ENCODE measurements around the gene NCF1.
"Not testable (repeated sequence)": the region's sequence is repeated elsewhere in the genome, so short reads cannot be mapped to it uniquely, and the experiment has no call there.

NCF1 gene

GRCh38 chr7:74756673-74757072, 17.1 kb upstream of the NCF1 start:
- H3K23ac ChIP-seq (ENCODE audit: low read depth, low read length, poor library complexity); H3K27ac ChIP-seq (replicated peaks; ENCODE audit: low read length): not testable (repeated sequence)

GRCh38 chr7:74758268-74758667, 15.5 kb upstream of the NCF1 start:
- not testable (repeated sequence) for H3K4ac ChIP-seq (ENCODE audit: low read length); H2BK12ac ChIP-seq (ENCODE audit: low read length); H3K4me2 ChIP-seq (ENCODE audit: insufficient read depth, low read length, poor library complexity, severe bottlenecking); H3K9me3 ChIP-seq (replicated peaks in 1 of 2; ENCODE audit: control insufficient read depth in 2 of 2, insufficient read depth in 1 of 2, low read depth in 1 of 2, low read length in 2 of 2); H3K4me3 ChIP-seq (ENCODE audit: low read length in 2 of 2); H3K27ac ChIP-seq (replicated peaks; ENCODE audit: low read length); H2AFZ ChIP-seq (ENCODE audit: low read length); H3K14ac ChIP-seq (ENCODE audit: low read length); H2BK5ac ChIP-seq (ENCODE audit: low read length); H2BK120ac ChIP-seq (ENCODE audit: low read depth, low read length); H3K79me1 ChIP-seq (ENCODE audit: low read depth, low read length); H2BK15ac ChIP-seq (ENCODE audit: low read length); H3K23ac ChIP-seq (ENCODE audit: low read depth, low read length, poor library complexity); H4K91ac ChIP-seq (ENCODE audit: low read depth, low read length, poor library complexity); DNase-seq (ENCODE audit: low spot score); H3K18ac ChIP-seq (ENCODE audit: low read length); H2AK5ac ChIP-seq (ENCODE audit: low read depth, low read length); H3K27me3 ChIP-seq (ENCODE audit: control insufficient read depth in 3 of 3, insufficient read depth in 3 of 3, low read depth in 1 of 3, low read length in 3 of 3); H3K36me3 ChIP-seq (replicated peaks in 1 of 2; ENCODE audit: control insufficient read depth in 2 of 2, insufficient read depth in 2 of 2, low read length in 2 of 2); H3K4me1 ChIP-seq (ENCODE audit: control insufficient read depth in 2 of 2, insufficient read depth in 1 of 2, low read depth in 1 of 2, low read length in 2 of 2); H4K8ac ChIP-seq (ENCODE audit: low read depth, low read length); H3K9ac ChIP-seq (ENCODE audit: low read depth, low read length, poor library complexity)
- no CpG with 5 or more reads among the region's 7 CpGs for WGBS, 2 donors (ENCODE audit: extremely low coverage in 2 of 2, insufficient read length in 2 of 2, insufficient replicate concordance in 1 of 2)

More at GRCh38 chr7:74756673-74757072, 17.1 kb upstream of the NCF1 start:
- not testable (repeated sequence) for H2AK5ac ChIP-seq (ENCODE audit: low read depth, low read length); H3K79me1 ChIP-seq (ENCODE audit: low read depth, low read length); H2BK15ac ChIP-seq (ENCODE audit: low read length); H3K9me3 ChIP-seq (replicated peaks in 1 of 2; ENCODE audit: control insufficient read depth in 2 of 2, insufficient read depth in 1 of 2, low read depth in 1 of 2, low read length in 2 of 2); H3K18ac ChIP-seq (ENCODE audit: low read length); DNase-seq (ENCODE audit: low spot score); H2AFZ ChIP-seq (ENCODE audit: low read length); H3K36me3 ChIP-seq (replicated peaks in 1 of 2; ENCODE audit: control insufficient read depth in 2 of 2, insufficient read depth in 2 of 2, low read length in 2 of 2); H3K4me2 ChIP-seq (ENCODE audit: insufficient read depth, low read length, poor library complexity, severe bottlenecking); H3K4ac ChIP-seq (ENCODE audit: low read length); H2BK12ac ChIP-seq (ENCODE audit: low read length); H3K4me3 ChIP-seq (ENCODE audit: low read length in 2 of 2); H3K4me1 ChIP-seq (ENCODE audit: control insufficient read depth in 2 of 2, insufficient read depth in 1 of 2, low read depth in 1 of 2, low read length in 2 of 2); H3K14ac ChIP-seq (ENCODE audit: low read length); H2BK120ac ChIP-seq (ENCODE audit: low read depth, low read length); H3K9ac ChIP-seq (ENCODE audit: low read depth, low read length, poor library complexity); H4K8ac ChIP-seq (ENCODE audit: low read depth, low read length); H4K91ac ChIP-seq (ENCODE audit: low read depth, low read length, poor library complexity); H3K27me3 ChIP-seq (ENCODE audit: control insufficient read depth in 3 of 3, insufficient read depth in 3 of 3, low read depth in 1 of 3, low read length in 3 of 3); H2BK5ac ChIP-seq (ENCODE audit: low read length)
- WGBS, 2 donors (ENCODE audit: extremely low coverage in 2 of 2, insufficient read length in 2 of 2, insufficient replicate concordance in 1 of 2) = no CpG with 5 or more reads among the region's 5 CpGs

DNA sequence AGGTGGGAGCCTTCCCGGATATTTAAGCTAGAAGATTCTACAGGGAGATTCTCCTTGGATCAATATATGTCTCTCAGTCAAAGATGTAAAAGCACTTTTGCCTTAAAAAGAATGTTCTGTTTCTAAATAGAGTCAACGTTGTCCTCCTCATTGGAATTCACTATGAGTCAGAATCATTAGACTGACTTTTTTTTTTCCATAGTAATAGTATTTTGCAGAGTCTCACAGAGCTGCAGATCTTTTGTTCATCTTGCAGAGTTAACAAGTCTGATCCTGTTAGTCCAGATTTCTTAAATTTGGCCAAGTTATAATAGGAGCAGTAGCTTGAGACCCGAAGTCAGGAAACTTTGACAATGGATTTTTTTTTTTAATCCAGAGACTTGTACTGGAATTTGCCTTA, 14.8 kb upstream of the NCF1 start:
- H3K4ac ChIP-seq (ENCODE audit: low read length); H3K9me3 ChIP-seq (replicated peaks in 1 of 2; ENCODE audit: control insufficient read depth in 2 of 2, insufficient read depth in 1 of 2, low read depth in 1 of 2, low read length in 2 of 2); H3K9ac ChIP-seq (ENCODE audit: low read depth, low read length, poor library complexity); H3K27me3 ChIP-seq (ENCODE audit: control insufficient read depth in 3 of 3, insufficient read depth in 3 of 3, low read depth in 1 of 3, low read length in 3 of 3); H2AK5ac ChIP-seq (ENCODE audit: low read depth, low read length); H3K4me1 ChIP-seq (ENCODE audit: control insufficient read depth in 2 of 2, insufficient read depth in 1 of 2, low read depth in 1 of 2, low read length in 2 of 2); H3K18ac ChIP-seq (ENCODE audit: low read length); H3K14ac ChIP-seq (ENCODE audit: low read length); H3K36me3 ChIP-seq (replicated peaks in 1 of 2; ENCODE audit: control insufficient read depth in 2 of 2, insufficient read depth in 2 of 2, low read length in 2 of 2); H2BK12ac ChIP-seq (ENCODE audit: low read length); H3K23ac ChIP-seq (ENCODE audit: low read depth, low read length, poor library complexity); H2BK15ac ChIP-seq (ENCODE audit: low read length); H3K79me1 ChIP-seq (ENCODE audit: low read depth, low read length); DNase-seq (ENCODE audit: low spot score); H2BK120ac ChIP-seq (ENCODE audit: low read depth, low read length); H2BK5ac ChIP-seq (ENCODE audit: low read length); H4K8ac ChIP-seq (ENCODE audit: low read depth, low read length); H3K27ac ChIP-seq (replicated peaks; ENCODE audit: low read length); H3K4me3 ChIP-seq (ENCODE audit: low read length in 2 of 2); H3K4me2 ChIP-seq (ENCODE audit: insufficient read depth, low read length, poor library complexity, severe bottlenecking); H4K91ac ChIP-seq (ENCODE audit: low read depth, low read length, poor library complexity); H2AFZ ChIP-seq (ENCODE audit: low read length): not testable (repeated sequence)
- no CpG with 5 or more reads among the region's 3 CpGs for WGBS, 2 donors (ENCODE audit: extremely low coverage in 2 of 2, insufficient read length in 2 of 2, insufficient replicate concordance in 1 of 2)

DNA sequence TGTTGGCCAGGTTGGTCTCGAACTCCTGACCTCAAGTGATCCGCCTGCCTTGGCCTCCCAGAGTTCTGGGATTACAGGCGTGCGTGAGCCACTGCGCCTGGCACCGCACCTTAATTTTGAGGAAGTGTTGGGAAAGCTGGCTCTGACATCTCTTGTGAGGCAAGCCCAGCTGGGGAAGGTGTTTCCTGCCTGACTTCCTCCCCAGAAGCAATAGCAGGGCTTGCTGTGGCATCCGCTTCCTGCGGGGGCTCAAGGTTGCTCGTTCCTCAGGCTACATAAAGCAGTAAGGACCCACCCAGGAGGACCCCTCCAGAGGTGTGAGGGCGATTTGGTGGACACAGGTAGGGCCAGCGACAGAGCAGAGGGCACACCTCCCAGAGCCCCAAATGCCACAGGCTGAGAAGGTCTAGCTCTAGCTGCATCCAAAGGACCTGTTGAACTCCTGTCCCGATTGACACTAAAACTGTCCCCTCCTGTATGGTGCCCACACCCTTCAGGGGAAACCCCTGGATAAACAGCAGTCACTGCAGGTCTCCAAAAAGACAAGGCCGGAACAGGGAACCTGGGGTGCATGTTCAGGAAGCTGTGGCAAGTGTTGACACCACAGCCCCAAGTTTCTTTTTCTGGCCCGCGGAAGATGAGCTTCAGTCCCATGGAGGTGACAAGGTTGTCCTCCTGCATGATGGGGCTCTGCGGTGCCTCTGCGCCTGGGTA, 8.4 kb upstream of the NCF1 start:
- not testable (repeated sequence) for DNase-seq (ENCODE audit: low spot score); H2BK5ac ChIP-seq (ENCODE audit: low read length); H3K14ac ChIP-seq (ENCODE audit: low read length); H3K27ac ChIP-seq (replicated peaks; ENCODE audit: low read length); H3K79me1 ChIP-seq (ENCODE audit: low read depth, low read length); H3K18ac ChIP-seq (ENCODE audit: low read length); H3K23ac ChIP-seq (ENCODE audit: low read depth, low read length, poor library complexity); H3K4me3 ChIP-seq (ENCODE audit: low read length in 2 of 2); H3K36me3 ChIP-seq (replicated peaks in 1 of 2; ENCODE audit: control insufficient read depth in 2 of 2, insufficient read depth in 2 of 2, low read length in 2 of 2); H3K9ac ChIP-seq (ENCODE audit: low read depth, low read length, poor library complexity); H3K27me3 ChIP-seq (ENCODE audit: control insufficient read depth in 3 of 3, insufficient read depth in 3 of 3, low read depth in 1 of 3, low read length in 3 of 3); H2BK120ac ChIP-seq (ENCODE audit: low read depth, low read length); H4K91ac ChIP-seq (ENCODE audit: low read depth, low read length, poor library complexity); H2AK5ac ChIP-seq (ENCODE audit: low read depth, low read length); H4K8ac ChIP-seq (ENCODE audit: low read depth, low read length); H3K9me3 ChIP-seq (replicated peaks in 1 of 2; ENCODE audit: control insufficient read depth in 2 of 2, insufficient read depth in 1 of 2, low read depth in 1 of 2, low read length in 2 of 2); H2BK12ac ChIP-seq (ENCODE audit: low read length); H3K4ac ChIP-seq (ENCODE audit: low read length); H3K4me2 ChIP-seq (ENCODE audit: insufficient read depth, low read length, poor library complexity, severe bottlenecking); H2AFZ ChIP-seq (ENCODE audit: low read length); H3K4me1 ChIP-seq (ENCODE audit: control insufficient read depth in 2 of 2, insufficient read depth in 1 of 2, low read depth in 1 of 2, low read length in 2 of 2); H2BK15ac ChIP-seq (ENCODE audit: low read length)
- WGBS, 2 donors (ENCODE audit: extremely low coverage in 2 of 2, insufficient read length in 2 of 2, insufficient replicate concordance in 1 of 2) = no CpG with 5 or more reads among the region's 17 CpGs

Data from neuronal stem cell (in vitro differentiated cells).